GM12878 (cell line): ENCODE data around the gene YBX2. TPM values are rescaled to one million over a fixed set of nuclear protein-coding genes. Genes with fewer than 3 reads are reported as not detected.
A peak's percentile ranks its signal among the peaks of the same experiment; 100 is the strongest.

Experiments used
- ATF7 ChIP-seq: fragments of 450-650 bp; IDR thresholded peaks from 2 replicates; pipeline ENCODE4 v1.6.1; 2016; ENCODE audit warnings: low read depth, mild to moderate bottlenecking
- CHD1 ChIP-seq: IDR thresholded peaks from 2 replicates; pipeline ENCODE4 v1.6.1; 2012; ENCODE audit warnings: low read depth, low read length, improper control_type of control experiment
- FOXM1 ChIP-seq: IDR thresholded peaks from 2 replicates; pipeline ENCODE4 v1.6.1; 2012; ENCODE audit warnings: low read depth, mild to moderate bottlenecking, inconsistent platforms, low read length, moderate library complexity
- MTA3 ChIP-seq: IDR thresholded peaks from 2 replicates; pipeline ENCODE4 v1.6.1; 2012; ENCODE audit warnings: low read length, inconsistent platforms, borderline replicate concordance
- PAX8 ChIP-seq: fragments of 450-650 bp; IDR thresholded peaks from 2 replicates; pipeline ENCODE4 v1.6.1; 2017; ENCODE audit warnings: mild to moderate bottlenecking, moderate library complexity
- POLR2AphosphoS5 ChIP-seq: IDR thresholded peaks from 2 replicates; pipeline ENCODE4 v1.6.1; 2011; ENCODE audit warnings: mild to moderate bottlenecking, low read length, inconsistent platforms
- RB1 ChIP-seq: fragments of 450-650 bp; formaldehyde crosslinking; IDR thresholded peaks from 2 replicates; pipeline ENCODE4 v1.6.1; 2017; ENCODE audit warnings: mild to moderate bottlenecking, borderline replicate concordance
- SIN3A ChIP-seq: IDR thresholded peaks from 2 replicates; pipeline ENCODE4 v1.6.1; 2012; ENCODE audit warnings: low read depth, low read length, improper control_type of control experiment
- STAT1 ChIP-seq: fragments of 450-650 bp; conservative IDR thresholded peaks from 2 replicates; pipeline ENCODE4 v1.6.1; 2014; ENCODE audit warnings: antibody characterized with exemption, mild to moderate bottlenecking
- TCF7 ChIP-seq: IDR thresholded peaks from 2 replicates; pipeline ENCODE4 v1.6.1; 2014; ENCODE audit warnings: antibody characterized with exemption, borderline replicate concordance
- ZZZ3 ChIP-seq: IDR thresholded peaks from 2 replicates; pipeline ENCODE4 v1.6.1; 2011; ENCODE audit warnings: low read depth; ENCODE audit not compliant: control insufficient read depth, insufficient read length
- polyA plus RNA-seq, 11 experiments: library from polyadenylated mRNA; depleted of rRNA in 4 of 11; unstranded in 6 of 11; stranded (reverse) in 5 of 11; fragments of >200 nt; fragmentation: Nextera tagmentation in 4 of 11; fragmentation: Illumina TruSeq in 1 of 11; extraction: Ambion mirVana in 4 of 11; extraction: Trizol in 1 of 11; gene quantifications; 1 replicate in 1 of 11; 2 replicates in 10 of 11; pipeline versions ENCODE4 v1.2.1 to v1.2.3, GENCODE V29; 2011 to 2016; ENCODE audit warnings: inconsistent platforms in 2 of 11, missing spikeins in 2 of 11, low read depth in 1 of 11
- total RNA-seq, 4 experiments: library from RNA; depleted of rRNA in 3 of 4; stranded (reverse); fragments of >200 nt in 3 of 4; fragmentation: Illumina TruSeq in 1 of 4; extraction: Trizol in 1 of 4; gene quantifications; 2 replicates each; pipeline versions ENCODE4 v1.2.1 to v1.2.3, GENCODE V29; 2013 to 2021
- TF ChIP-seq, protein P1 (sequence below): fragments of 450-650 bp; IDR thresholded peaks from 2 replicates; pipeline ENCODE4 v1.6.1; 2016; ENCODE audit warnings: mild to moderate bottlenecking, moderate library complexity, borderline replicate concordance
- TF ChIP-seq, protein P2 (sequence below): IDR thresholded peaks from 2 replicates; pipeline ENCODE4 v1.6.1; 2011; ENCODE audit warnings: low read depth, mild to moderate bottlenecking, low read length, moderate library complexity, borderline replicate concordance; ENCODE audit errors: extremely low read depth
- TF ChIP-seq, protein P3 (sequence below): fragments of 450-650 bp; IDR thresholded peaks from 2 replicates; pipeline ENCODE4 v1.6.1; 2017; ENCODE audit warnings: mild to moderate bottlenecking, low read depth, inconsistent platforms; ENCODE audit not compliant: poor library complexity, severe bottlenecking

Gene YBX2
- total and polyA plus RNA-seq, 10 of the 15 experiments (the other 5 are each of a cell fraction or from before 2014, with no cell fraction given), result not detected

DNA sequence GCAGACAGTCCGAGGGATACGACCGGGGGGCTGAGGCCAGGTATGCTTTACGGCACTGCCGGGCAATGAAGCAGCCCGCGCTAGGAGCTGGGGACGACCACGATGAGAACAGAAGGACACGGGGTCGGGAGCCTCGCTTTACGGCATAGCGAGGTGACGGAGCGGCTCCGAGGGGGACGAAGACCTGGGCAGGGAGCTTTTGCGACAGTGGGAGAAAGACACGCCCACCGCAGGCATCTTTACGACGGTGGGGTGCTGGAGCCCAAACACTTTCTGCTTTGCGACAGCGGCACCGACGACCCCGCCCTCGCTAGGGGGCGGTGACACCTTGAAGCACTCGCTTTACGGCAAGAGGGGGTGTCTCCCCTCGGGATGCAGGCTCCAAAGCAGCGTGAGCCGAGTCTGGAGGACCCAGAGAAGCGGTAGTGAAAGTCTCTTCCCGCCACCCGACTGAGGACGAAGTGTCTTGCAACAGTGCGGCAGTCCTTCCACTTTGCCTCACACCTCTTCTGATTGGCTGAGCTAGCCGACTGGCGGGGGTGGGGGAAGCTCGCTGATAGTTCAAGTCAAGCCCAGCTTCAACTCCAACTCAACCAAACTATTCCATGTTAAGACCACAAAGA, 35.0 kb upstream of the YBX2 start (continued):
- TF ChIP-seq, protein P1, sequence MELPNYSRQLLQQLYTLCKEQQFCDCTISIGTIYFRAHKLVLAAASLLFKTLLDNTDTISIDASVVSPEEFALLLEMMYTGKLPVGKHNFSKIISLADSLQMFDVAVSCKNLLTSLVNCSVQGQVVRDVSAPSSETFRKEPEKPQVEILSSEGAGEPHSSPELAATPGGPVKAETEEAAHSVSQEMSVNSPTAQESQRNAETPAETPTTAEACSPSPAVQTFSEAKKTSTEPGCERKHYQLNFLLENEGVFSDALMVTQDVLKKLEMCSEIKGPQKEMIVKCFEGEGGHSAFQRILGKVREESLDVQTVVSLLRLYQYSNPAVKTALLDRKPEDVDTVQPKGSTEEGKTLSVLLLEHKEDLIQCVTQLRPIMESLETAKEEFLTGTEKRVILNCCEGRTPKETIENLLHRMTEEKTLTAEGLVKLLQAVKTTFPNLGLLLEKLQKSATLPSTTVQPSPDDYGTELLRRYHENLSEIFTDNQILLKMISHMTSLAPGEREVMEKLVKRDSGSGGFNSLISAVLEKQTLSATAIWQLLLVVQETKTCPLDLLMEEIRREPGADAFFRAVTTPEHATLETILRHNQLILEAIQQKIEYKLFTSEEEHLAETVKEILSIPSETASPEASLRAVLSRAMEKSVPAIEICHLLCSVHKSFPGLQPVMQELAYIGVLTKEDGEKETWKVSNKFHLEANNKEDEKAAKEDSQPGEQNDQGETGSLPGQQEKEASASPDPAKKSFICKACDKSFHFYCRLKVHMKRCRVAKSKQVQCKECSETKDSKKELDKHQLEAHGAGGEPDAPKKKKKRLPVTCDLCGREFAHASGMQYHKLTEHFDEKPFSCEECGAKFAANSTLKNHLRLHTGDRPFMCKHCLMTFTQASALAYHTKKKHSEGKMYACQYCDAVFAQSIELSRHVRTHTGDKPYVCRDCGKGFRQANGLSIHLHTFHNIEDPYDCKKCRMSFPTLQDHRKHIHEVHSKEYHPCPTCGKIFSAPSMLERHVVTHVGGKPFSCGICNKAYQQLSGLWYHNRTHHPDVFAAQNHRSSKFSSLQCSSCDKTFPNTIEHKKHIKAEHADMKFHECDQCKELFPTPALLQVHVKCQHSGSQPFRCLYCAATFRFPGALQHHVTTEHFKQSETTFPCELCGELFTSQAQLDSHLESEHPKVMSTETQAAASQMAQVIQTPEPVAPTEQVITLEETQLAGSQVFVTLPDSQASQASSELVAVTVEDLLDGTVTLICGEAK, result no peak
- TF ChIP-seq MTA3 (no peak), CHD1 (no peak), FOXM1 (no peak), ZZZ3 (no peak), ATF7 (no peak), STAT1 (no peak; the same call in 1 of the 2 replicates), TCF7 (no peak), PAX8 (no peak), POLR2AphosphoS5 (peak; percentile 79), RB1 (0 out of 2 replicates have a peak, but pooled peaks have one; percentile 27), SIN3A (peak; percentile 61; the same call in 1 of the 2 replicates)
- TF ChIP-seq, protein P2, sequence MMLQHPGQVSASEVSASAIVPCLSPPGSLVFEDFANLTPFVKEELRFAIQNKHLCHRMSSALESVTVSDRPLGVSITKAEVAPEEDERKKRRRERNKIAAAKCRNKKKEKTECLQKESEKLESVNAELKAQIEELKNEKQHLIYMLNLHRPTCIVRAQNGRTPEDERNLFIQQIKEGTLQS, result peak; percentile 86
- TF ChIP-seq, protein P3, sequence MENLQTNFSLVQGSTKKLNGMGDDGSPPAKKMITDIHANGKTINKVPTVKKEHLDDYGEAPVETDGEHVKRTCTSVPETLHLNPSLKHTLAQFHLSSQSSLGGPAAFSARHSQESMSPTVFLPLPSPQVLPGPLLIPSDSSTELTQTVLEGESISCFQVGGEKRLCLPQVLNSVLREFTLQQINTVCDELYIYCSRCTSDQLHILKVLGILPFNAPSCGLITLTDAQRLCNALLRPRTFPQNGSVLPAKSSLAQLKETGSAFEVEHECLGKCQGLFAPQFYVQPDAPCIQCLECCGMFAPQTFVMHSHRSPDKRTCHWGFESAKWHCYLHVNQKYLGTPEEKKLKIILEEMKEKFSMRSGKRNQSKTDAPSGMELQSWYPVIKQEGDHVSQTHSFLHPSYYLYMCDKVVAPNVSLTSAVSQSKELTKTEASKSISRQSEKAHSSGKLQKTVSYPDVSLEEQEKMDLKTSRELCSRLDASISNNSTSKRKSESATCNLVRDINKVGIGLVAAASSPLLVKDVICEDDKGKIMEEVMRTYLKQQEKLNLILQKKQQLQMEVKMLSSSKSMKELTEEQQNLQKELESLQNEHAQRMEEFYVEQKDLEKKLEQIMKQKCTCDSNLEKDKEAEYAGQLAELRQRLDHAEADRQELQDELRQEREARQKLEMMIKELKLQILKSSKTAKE, result no peak
- TF ChIP-seq, all 136 proteins: peak for 39
